ENCODE results near the gene SCYGR1.

GRCh38 chr2:227406177-227407031 lies 18.7 kb upstream of the SCYGR1 start:
- TF ChIP-seq POLR2A (IDR thresholded peaks at IDR 0.05; ENCODE audit: low read length) (no peak), GATA1 (IDR thresholded peaks at IDR 0.05; ENCODE audit: low read depth, low read length) (no peak)

Measured in erythroblast (primary cell).